SJCRH30 (cell line): ENCODE data around the gene BLTP3A. TPM values are rescaled to one million over a fixed set of nuclear protein-coding genes. Genes with fewer than 3 reads are reported as not detected.
A peak's percentile ranks its signal among the peaks of the same experiment; 100 is the strongest.
"Not testable (repeated sequence)": the region's sequence is repeated elsewhere in the genome, so short reads cannot be mapped to it uniquely, and the experiment has no call there.

ENCODE experiments used
- DNase-seq, 2 experiments: peaks; one replicate each; pipeline ENCODE4 v3.0.0-alpha.2; 2015 to 2020
- H3K27ac ChIP-seq: fragments of 250-450 bp; sonication (Bioruptor Pico); 2 replicates; pipeline ENCODE4 v1.5.1; 2020; ENCODE audit warnings: mild to moderate bottlenecking, moderate library complexity
- H3K27me3 ChIP-seq: fragments of 250-450 bp; sonication (Bioruptor Pico); 2 replicates; pipeline ENCODE4 v1.5.1; 2020; ENCODE audit warnings: mild to moderate bottlenecking, moderate library complexity
- H3K36me3 ChIP-seq: fragments of 250-450 bp; sonication (Bioruptor Pico); 2 replicates; pipeline ENCODE4 v1.5.1; 2020; ENCODE audit warnings: mild to moderate bottlenecking, moderate library complexity
- H3K4me1 ChIP-seq: fragments of 250-450 bp; sonication (Bioruptor Pico); 2 replicates; pipeline ENCODE4 v1.5.1; 2020; ENCODE audit warnings: mild to moderate bottlenecking, moderate library complexity
- H3K4me3 ChIP-seq: fragments of 250-450 bp; sonication (Bioruptor Pico); 2 replicates; pipeline ENCODE4 v1.5.1; 2020; ENCODE audit warnings: mild to moderate bottlenecking, moderate library complexity
- H3K9me3 ChIP-seq: fragments of 250-450 bp; sonication (Bioruptor Pico); replicated peaks from 2 replicates; pipeline ENCODE4 v1.5.1; 2020; ENCODE audit warnings: mild to moderate bottlenecking, moderate library complexity
- total RNA-seq: library from RNA; depleted of rRNA; stranded (reverse); fragments of >200 nt; shearing (Covaris generic); gene quantifications from 2 replicates; pipeline ENCODE4 v1.2.3, GENCODE V29; 2014

The BLTP3A gene
- total RNA-seq, 1 experiment from 2014 or later, result 8.8 TPM

DNA sequence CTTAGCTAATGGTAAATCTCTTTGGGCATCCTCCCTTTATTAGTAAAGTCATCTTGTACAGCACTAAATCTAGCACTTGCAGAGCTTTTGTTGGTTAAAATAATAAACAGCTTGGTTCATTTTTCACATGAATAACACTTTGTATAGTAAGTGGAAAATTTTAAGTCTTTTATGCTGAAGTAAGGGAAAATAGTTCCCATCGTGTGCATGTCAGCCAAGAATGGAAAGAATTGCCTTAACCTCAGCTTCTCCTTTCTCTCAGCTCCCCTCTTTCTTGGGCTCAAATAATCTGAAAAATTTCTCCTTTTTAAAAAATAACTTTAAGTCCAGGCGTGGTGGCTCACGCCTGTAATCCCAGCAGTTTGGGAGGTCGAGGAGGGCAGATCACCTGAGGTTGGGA lies 18.0 kb upstream of the BLTP3A start:
- no peaks in the 10 kb centered on the region for H3K4me1 ChIP-seq

DNA sequence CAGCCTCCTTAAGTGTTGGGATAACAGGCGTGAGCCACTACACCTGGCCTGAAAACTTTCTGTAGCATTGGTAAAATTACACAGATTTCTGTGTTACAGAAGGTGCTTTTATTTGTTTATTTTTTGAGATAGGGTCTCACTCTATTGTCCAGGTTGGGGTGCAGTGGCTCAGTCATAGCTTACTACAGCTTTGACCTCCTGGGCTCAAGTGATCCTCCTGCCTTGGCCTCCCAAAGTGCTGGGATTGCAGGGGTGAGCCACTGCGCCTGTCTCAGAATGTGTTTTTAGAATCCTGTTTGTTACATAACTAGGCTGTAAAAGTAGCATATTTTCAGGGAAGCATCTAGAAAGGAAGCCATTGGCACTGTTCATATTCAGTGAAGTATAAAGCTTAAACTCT lies 16.9 kb upstream of the BLTP3A start:
- no peak overlapping the region for H3K4me3 ChIP-seq
- peaks cover 35% of the 10 kb centered on the region for H3K36me3 ChIP-seq
- no peaks in the 10 kb centered on the region for H3K27me3 ChIP-seq
- H3K27ac ChIP-seq, result no peak overlapping the region
- H3K9me3 ChIP-seq, result no peaks in the 10 kb centered on the region
- H3K4me1 ChIP-seq, result no peaks in the 10 kb centered on the region
- no peak for DNase-seq

More for the DNA sequence above, 18.0 kb upstream of the BLTP3A start:
- H3K36me3 ChIP-seq, result peaks cover 44% of the 10 kb centered on the region
- H3K4me3 ChIP-seq, result no peak overlapping the region
- H3K27ac ChIP-seq, result no peak overlapping the region
- no peaks in the 10 kb centered on the region for H3K27me3 ChIP-seq
- no peaks in the 10 kb centered on the region for H3K9me3 ChIP-seq
- no peak for DNase-seq

DNA sequence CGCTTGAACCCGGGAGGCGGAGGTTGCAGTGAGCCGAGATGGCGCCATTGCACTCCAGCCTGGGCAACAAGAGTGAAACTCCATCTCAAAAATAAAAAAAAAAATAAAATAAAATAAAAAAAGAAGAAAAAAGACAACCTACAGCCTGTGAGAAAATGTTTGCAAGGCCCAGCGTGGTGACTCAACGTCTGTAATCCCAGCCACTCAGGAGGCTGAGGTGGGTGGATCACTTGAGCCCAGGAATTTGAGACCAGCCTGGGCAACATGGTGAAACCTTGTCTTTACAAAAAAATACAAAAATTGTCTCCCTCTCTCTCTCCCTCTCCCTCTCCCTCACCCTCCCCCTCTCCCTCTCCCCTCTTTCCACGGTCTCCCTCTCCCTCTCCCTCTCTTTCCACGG lies 6.5 kb upstream of the BLTP3A start:
- H3K27ac ChIP-seq, H3K4me1 ChIP-seq, H3K9me3 ChIP-seq, H3K4me3 ChIP-seq, DNase-seq, H3K36me3 ChIP-seq, H3K27me3 ChIP-seq: not testable (repeated sequence)

DNA sequence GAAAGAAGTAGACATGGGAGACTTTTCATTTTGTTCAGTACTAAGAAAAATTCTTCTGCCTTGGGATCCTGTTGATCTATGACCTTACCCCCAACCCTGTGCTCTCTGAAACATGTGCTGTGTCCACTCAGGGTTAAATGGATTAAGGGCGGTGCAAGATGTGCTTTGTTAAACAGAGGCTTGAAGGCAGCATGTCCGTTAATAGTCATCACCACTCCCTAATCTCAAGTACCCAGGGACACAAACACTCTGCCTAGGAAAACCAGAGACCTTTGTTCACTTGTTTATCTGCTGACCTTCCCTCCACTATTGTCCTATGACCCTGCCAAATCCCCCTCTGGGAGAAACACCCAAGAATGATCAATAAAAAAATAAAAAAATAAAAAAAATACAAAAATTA lies 4.7 kb upstream of the BLTP3A start:
- H3K27ac ChIP-seq, H3K9me3 ChIP-seq, H3K4me1 ChIP-seq, H3K36me3 ChIP-seq, H3K27me3 ChIP-seq, DNase-seq, H3K4me3 ChIP-seq: not testable (repeated sequence)

DNA sequence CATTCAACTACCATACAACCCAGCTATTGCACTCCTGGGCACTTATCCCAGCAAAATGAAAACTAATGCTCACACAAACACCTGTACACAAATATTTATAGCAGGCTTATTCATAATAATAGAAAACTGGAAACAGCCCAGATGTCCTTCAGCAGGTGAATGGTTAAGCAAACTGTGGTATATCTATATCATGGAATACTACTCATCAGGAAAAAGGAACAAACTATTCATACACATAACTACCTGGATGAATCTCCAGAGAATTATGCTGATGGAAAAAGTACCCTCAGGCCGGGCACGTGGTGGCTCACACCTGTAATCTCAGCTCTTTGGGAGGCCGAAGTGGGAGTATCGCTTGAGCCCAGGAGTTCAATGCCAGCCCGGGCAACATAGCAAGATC lies 3.8 kb upstream of the BLTP3A start:
- Histone ChIP-seq H3K9me3 (no peaks in the 10 kb centered on the region), H3K36me3 (no peaks in the 10 kb centered on the region), H3K27me3 (no peaks in the 10 kb centered on the region), H3K4me3 (no peak overlapping the region), H3K27ac (no peak overlapping the region), H3K4me1 (no peaks in the 10 kb centered on the region)
- DNase-seq, result no peak

DNA sequence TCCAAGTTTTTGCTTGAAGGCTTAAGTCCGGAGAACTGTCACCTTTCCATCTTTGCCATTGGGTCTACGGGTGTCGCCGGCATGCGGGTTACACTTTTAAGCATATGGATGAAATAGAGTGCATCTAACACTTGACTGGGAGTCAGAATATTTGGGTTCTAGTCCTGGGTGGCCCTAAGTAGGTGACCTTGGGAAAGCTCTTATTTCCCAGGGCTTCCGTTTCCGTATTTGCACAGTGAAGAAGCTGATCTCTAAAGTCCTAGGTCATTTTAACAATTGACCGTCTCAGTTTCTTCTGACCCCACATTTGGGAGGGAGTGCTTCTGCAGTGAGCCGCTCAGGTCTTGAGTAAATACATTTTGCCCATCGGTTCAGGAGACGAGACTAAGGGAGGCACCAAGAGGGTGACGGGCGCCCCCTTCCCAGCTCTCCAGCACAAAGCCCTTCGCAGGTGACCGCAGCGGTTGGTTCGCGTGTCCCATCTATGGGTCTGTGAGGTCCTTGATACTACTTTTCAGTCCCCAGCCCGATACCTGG lies 651 bp upstream of the BLTP3A start:
- Histone ChIP-seq H3K9me3 (no peaks in the 10 kb centered on the region), H3K27me3 (no peaks in the 10 kb centered on the region), H3K4me3 (peak overlapping the region; percentile 96), H3K36me3 (no peaks in the 10 kb centered on the region), H3K27ac (peak overlapping the region; percentile 29; the same call in 1 of the 2 replicates), H3K4me1 (no peaks in the 10 kb centered on the region)
- peak; percentile 33 to 61 for DNase-seq

DNA sequence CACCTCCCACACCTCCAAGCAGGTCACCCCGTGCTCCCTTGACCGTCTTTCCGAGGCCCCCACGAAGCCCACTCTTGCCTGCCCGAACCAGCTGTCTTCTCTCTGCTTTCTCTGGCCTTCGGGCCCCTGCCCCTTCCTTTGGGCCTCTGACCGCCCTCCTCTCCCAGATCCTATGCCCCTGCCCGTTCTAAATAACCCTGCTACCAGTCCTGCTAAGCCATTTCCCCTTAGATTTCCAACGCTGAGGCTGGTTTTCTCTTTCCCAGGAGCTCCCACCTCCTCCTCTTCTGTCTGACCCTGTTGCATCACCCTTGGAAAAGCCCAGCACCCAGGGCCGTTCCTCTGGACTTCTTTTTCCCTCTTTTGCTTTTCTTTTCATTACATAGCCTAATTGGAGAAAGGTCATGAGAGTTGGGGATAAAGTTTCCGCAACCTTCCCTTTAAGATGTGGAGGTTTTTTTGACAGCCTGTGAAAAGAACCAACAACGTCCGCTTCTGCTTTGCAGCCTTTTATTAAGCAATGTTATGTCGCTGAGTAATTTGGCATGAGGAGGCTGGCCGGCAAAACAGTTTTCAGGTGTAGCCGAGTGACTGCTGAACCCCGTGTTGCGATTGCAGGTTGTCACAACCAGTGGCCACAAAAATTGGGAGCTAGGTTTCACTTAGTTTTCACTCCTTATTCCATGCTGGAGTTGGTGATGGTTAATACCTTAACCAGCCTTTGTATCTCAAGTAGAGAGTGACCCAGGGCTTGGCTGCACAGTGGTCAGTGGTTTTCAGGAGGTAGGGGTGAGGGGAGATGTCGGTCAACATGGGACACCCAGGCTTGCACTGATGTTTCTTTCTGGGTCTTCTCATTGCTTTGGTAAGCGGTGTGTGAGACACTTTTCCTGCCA lies 970 bp downstream of the BLTP3A start:
- Histone ChIP-seq H3K36me3 (no peaks in the 10 kb centered on the region), H3K27me3 (no peaks in the 10 kb centered on the region), H3K4me1 (no peaks in the 10 kb centered on the region), H3K4me3 (peak overlapping the region; percentile 96), H3K9me3 (no peaks in the 10 kb centered on the region), H3K27ac (peak overlapping the region; percentile 50)
- peak; percentile 20 to 46 for DNase-seq

DNA sequence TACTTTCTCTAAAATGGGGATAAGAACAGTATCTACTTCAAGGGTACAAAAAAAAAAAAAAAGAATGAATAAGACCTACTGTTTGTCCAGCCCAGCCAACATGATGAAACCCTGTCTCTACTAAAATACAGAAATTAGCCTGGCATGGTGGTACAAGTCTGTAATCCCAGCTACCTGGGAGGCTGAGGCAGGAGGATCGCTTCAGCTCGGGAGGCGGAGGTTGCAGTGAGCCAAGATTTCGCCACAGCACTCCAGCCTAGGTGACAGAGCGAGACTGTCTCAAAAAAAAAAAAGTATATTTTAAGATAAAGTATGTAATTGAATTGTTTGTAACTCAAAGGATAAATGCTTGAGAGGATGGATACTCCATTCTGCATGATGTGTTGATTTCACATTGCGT lies 2.0 kb downstream of the BLTP3A start:
- H3K36me3 ChIP-seq, result no peaks in the 10 kb centered on the region
- H3K27ac ChIP-seq, result no peak overlapping the region
- no peaks in the 10 kb centered on the region for H3K4me1 ChIP-seq
- no peak for DNase-seq
- H3K4me3 ChIP-seq, result no peak overlapping the region
- H3K27me3 ChIP-seq, result no peaks in the 10 kb centered on the region
- no peaks in the 10 kb centered on the region for H3K9me3 ChIP-seq

DNA sequence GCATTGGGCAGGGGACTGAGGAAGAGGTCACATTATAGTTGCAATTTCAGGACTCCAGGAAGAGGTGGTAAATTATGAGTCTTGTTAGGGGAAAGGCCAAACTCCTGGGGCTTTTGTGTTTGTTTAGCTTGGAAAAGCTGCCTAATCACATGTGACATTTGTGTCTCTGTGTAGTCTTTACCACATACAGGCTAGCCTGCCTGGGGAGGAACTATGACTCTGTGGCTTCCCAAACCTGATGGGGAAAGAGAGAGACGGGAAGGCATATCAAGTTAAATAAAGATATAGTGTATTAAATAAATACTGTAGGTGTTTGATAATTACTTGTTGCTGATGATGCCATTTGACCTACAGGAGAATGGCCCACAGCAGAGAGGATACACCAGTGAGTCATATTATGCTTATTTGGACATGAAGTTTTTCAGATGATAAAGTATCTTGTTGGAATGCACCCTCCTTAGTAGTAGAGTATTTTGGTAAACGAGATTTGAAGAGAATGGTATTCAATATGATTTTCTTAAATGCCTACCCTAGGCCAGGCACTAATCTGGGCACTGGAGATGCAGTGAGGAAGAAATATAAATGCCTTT lies 4.0 kb downstream of the BLTP3A start:
- H3K27ac ChIP-seq, result no peak overlapping the region
- DNase-seq, result no peak

DNA sequence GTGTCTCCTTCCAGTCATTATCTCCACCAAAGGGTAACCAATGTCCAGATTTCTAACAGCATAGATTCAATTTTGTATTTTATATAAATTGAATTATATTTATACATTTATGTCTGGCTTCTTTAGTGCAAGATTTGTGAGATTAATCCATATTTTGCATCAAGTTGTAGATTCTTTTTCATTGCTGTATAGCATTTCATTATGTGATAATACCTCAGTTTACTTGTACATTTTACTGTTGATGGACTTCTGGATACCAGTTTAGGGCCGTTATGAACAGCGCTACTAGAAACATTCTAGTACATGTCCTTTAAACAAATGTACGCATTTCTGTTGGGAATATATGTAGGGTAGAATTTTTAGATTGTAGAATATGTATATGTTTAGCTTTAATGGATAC lies 6.2 kb downstream of the BLTP3A start:
- Histone ChIP-seq H3K4me3 (no peak overlapping the region), H3K9me3 (no peaks in the 10 kb centered on the region), H3K36me3 (no peaks in the 10 kb centered on the region), H3K4me1 (no peaks in the 10 kb centered on the region), H3K27ac (no peak overlapping the region), H3K27me3 (no peaks in the 10 kb centered on the region)
- no peak for DNase-seq

More for the DNA sequence above, 4.0 kb downstream of the BLTP3A start:
- H3K27me3 ChIP-seq, result no peaks in the 10 kb centered on the region
- no peaks in the 10 kb centered on the region for H3K4me1 ChIP-seq
- H3K4me3 ChIP-seq, result no peak overlapping the region
- no peaks in the 10 kb centered on the region for H3K36me3 ChIP-seq
- H3K9me3 ChIP-seq, result no peaks in the 10 kb centered on the region

DNA sequence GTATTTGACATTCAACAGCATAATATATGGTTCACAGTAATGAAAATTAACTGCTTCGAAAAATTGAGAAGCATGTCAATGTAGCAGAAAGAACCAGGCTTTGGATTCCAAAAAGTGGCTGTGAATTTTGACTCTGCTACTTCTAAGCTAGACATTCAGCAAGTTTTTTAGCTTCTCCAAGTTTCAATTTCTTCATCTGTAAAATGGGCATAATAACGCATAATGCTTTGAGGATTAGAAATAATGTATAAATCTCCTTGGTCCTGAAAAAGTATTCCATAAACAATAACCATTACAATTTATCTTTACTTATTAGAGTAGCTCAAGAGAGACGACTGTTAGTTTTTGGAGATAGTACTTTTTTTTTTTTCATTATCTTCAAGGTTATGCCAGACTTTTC lies 7.7 kb downstream of the BLTP3A start:
- no peaks in the 10 kb centered on the region for H3K36me3 ChIP-seq
- no peaks in the 10 kb centered on the region for H3K4me1 ChIP-seq
- H3K4me3 ChIP-seq, result no peak overlapping the region
- H3K27me3 ChIP-seq, result no peaks in the 10 kb centered on the region
- H3K9me3 ChIP-seq, result no peaks in the 10 kb centered on the region
- H3K27ac ChIP-seq, result no peak overlapping the region
- DNase-seq, result no peak

DNA sequence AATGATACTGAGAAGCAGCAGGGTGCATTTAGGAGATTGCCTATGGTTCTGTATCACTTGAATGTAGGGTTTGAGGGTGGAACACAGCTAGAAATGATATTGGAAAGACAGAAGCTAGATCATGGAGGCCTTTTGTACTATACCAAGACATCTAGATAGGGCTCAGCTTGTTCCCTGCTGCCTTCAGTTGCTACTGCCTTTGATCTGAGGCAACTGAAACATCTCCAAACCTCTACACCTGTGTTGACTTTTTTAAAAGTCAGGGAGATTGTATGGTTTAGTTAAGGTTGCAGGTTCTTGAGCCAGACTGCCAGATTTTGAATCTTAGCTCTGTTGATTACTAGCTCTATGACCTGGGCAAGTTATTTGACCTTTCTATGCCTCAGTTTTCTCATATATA lies 12.7 kb downstream of the BLTP3A start:
- Histone ChIP-seq H3K27me3 (no peaks in the 10 kb centered on the region), H3K36me3 (no peaks in the 10 kb centered on the region), H3K27ac (no peak overlapping the region), H3K4me3 (no peak overlapping the region), H3K4me1 (no peaks in the 10 kb centered on the region), H3K9me3 (no peaks in the 10 kb centered on the region)
- DNase-seq, result no peak

DNA sequence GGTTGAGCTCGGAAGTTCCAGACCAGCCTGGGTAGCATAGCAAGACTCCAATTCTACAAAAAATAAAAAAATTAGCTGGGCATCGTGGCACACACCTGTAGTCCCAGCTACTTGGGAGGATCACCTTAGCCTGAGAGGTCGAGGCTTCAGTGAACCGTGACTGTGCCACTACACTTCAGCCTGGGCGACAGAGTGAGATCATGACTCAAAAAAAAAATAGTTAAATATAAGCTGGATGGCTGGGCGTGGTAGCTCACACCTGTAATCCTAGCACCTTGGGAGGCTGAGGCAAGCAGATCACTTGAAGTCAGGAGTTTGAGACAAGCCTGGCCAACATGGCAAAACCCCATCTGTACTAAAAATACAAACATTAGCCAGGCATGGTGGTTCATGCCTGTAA lies 13.2 kb downstream of the BLTP3A start:
- H3K4me3 ChIP-seq, H3K36me3 ChIP-seq: not testable (repeated sequence)

DNA sequence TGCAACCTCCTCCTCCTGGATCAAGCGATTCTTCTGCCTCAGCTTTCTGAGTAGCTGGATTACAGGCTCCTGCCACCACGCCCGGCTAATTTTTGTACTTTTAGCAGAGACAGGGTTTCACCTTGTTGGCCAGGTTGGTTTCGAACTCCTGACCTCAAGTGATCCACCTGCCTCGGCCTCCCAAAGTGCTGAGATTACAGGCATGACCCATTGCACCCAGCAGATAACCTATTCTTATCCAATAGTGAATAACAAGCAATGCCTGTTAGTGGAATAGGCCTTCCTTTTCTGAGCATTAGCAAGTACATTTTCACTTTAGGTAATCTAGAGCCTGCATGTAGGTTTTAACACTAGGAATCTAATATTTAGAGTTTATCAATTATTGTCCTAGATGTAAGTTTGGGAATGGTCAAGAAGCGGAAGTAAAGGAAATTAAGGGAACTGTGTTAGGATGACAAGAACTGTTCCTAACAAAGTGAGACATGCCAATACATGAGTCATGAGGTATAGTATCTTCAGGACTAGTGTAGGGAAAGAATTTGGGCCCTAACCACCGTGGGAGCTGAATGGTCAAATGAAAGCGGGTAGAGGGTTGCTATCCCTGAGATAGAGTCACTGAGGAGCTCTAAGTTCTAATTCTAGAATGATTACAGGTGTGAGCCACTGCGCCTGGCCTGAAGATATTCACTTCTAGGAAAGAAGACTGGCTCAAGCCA lies 15.0 kb downstream of the BLTP3A start:
- no peaks in the 10 kb centered on the region for H3K9me3 ChIP-seq
- no peak overlapping the region for H3K4me3 ChIP-seq
- H3K4me1 ChIP-seq, result no peaks in the 10 kb centered on the region
- H3K27me3 ChIP-seq, result no peaks in the 10 kb centered on the region
- no peak overlapping the region for H3K27ac ChIP-seq
- no peaks in the 10 kb centered on the region for H3K36me3 ChIP-seq
- no peak for DNase-seq

More for the DNA sequence above, 13.2 kb downstream of the BLTP3A start:
- not testable (repeated sequence) for H3K9me3 ChIP-seq, DNase-seq, H3K27ac ChIP-seq, H3K27me3 ChIP-seq, H3K4me1 ChIP-seq

DNA sequence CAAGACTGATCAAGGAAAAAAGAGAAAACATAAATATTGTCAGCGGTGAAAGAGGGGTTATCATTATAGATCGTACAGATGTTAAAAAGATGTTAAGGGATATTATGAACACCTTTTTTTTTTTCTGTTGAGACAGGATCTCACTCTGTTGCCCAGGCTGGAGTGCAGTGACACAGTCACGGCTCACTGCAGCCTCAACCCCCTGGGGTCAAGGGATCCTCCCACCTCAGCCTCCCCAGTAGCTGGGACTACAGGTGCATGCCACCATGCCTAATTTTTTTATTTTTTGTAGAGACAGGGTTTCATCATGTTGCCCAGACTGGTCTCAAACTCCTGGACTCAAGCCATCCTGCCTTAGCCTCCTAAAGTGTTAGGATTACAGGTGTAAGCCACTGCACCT lies 16.6 kb downstream of the BLTP3A start:
- H3K4me1 ChIP-seq, H3K27ac ChIP-seq, H3K36me3 ChIP-seq, H3K9me3 ChIP-seq, H3K27me3 ChIP-seq, DNase-seq, H3K4me3 ChIP-seq: not testable (repeated sequence)
